Hindlimb muscle (tissue), 1 donor: ENCODE data around the gene CCNB2. TPM values are rescaled to one million over a fixed set of nuclear protein-coding genes. Genes with fewer than 3 reads are reported as not detected.
"Not testable (repeated sequence)": the region's sequence is repeated elsewhere in the genome, so short reads cannot be mapped to it uniquely, and the experiment has no call there.

Source experiments
- DNase-seq: peaks from one replicate; pipeline ENCODE4 v3.0.0-alpha.2; 2013
- polyA plus RNA-seq: library from polyadenylated mRNA; unstranded; fragments of 120-200 nt; gene quantifications from one replicate; pipeline ENCODE4 v1.2.1, GENCODE V29; 2013; ENCODE audit not compliant: insufficient read length

CCNB2 gene
- 14.0 TPM for polyA plus RNA-seq

DNA sequence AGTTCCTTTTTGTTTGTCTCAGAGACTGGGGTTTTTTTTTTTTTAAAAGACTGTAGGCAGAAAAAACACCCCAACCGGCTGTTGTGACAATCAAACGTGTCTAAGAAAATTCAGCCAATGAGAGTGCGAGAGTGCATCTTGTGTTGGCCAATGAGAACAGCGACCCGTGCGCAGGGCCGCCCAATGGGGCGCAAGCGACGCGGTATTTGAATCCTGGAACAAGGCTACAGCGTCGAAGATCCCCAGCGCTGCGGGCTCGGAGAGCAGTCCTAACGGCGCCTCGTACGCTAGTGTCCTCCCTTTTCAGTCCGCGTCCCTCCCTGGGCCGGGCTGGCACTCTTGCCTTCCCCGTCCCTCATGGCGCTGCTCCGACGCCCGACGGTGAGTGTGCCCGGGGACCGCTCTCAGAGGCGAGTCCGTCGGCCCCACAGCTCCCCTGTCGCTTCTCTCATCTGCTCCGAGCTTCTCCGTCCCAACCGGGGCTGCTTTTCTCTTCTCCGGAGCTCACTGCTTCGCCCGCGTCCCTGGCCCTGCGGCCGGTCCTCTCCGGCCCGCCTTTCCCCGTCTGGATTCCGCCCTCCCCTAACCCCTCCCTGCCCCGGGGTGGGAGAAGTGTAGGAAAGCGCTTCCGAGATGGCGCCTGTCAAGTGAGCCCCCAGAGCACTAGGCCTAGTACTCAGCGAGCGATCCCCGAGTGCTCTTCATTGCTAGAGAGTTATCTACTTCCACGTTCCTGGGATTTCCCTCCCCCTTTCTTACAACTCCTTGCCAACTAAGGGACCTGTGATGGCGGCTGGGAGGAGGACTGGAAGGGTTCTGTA is at the start of gene CCNB2:
Gene CCNB2 (plus strand): TSS at position 235 of the 821 bp plus-strand sequence. CDS start 123 bp downstream, at position 358.
- DNase-seq, result peak; percentile 93

DNA sequence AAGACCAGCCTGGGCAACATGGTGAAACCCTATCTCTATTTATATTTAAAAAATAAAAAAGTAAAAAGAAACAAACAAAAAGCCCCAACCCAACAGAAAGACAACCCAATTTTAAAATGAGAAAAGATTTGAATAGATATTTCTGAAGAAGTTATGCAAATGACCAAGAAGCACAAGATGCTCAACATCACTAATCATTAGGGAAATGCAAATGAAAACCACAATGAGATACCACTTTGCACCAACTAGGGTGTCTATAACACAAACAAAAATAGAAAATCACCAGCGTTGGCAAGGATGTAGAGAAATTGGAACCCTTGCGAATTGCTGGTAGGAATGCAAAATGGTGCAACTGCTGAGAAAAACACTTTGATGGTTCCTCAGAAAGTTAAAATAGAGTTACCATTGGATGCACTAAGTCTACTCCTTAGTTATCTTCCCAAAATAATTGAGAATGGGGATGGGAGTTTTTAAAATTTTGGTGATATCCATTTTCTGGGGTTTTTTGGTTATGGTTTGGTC is 45.8 kb upstream of the CCNB2 start:
- DNase-seq, result no peak

DNA sequence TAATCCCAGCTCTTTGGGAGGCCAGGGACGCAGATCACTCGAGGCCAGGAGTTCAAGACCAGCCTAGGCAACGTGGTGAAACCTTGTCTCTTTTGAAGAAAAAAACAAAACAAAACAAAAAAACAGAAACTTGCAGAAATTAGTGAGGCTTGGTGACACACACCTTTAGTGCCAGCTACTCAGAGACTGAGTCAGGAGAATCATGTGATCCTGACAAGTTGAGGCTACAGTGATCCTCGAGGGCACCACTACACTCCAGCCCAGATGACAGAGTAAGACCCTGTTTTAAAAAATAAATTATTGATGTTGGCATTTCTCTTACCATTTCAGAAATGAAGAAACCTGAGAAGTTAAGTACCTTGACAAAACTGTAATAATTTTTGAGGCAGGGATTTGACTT is 44.6 kb upstream of the CCNB2 start:
- DNase-seq, result no peak

DNA sequence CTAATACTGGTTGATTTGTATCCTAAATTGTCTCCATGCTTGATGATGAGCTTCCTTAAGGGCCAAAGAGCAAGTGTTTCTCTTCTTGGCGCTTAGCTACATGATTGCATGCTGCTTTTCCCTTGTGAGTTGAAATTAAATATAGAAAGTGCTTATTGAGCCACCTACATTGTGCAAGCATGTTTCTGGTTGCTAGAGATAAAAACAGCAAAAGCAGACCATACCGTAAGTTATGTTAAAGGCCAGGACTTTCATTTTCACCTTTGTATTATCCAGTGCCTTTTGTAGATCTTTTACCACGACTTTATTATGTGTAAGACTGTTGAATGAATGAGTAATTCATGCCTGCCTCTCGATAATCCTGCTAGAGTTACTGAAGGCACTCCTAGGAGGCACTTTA is 41.9 kb upstream of the CCNB2 start:
- DNase-seq, result no peak

DNA sequence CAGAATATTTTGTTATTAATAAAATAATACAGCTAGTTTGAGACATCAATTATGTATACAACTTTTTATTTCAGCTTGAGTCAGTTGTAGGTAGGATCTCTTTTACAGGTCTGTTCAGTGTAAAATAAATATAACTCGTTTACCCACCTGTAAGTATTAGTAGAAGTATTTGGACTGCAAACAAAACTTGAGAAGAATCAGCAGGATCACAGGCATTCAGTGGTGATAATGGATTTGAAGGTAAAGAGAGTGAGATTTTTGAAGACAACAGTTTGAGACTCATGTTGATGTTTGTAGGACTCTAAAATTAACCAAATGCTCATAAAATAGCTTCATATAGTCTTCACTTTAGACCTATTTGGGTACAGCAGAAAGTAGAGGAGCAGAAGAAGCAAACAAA is 35.5 kb upstream of the CCNB2 start:
- DNase-seq, result no peak

DNA sequence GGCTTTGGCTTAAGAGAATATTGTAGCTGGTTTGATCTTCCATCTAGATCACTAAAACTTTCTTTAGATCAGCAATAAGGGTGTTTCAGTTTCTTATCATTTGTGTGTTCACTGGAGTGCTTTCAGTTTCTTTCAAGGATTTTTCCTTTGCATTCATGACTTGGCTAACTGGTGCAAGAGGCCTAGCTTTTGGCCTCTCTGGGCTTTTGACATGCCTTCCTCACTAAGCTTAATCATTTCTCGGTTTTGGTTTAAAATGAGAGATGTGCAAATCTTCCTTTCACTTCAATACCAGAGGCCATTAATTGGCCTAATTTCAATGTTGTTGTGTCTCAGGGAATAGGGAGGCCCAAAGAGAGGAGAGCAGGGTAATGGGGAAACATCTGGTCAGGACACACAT is 30.3 kb upstream of the CCNB2 start:
- no peak for DNase-seq

DNA sequence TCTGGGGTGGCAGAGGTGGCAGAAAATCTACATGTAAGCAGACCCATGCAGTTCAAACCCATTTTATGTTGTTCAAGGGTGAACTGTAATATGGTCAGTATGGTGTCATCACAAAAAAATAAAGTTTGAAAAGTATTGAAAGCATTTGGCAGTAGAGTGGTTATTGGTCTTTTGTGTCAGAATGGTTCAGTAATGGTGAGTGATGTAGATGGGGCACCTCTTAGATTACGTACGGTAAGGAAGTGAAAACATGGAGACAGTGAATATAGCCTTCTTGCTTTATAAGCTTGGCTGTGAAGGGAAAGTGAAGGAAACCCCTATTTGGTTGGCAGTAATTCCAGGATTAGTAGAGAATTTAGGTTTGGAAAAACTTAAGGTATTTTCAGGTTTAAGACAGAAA is 17.2 kb upstream of the CCNB2 start:
- no peak for DNase-seq

DNA sequence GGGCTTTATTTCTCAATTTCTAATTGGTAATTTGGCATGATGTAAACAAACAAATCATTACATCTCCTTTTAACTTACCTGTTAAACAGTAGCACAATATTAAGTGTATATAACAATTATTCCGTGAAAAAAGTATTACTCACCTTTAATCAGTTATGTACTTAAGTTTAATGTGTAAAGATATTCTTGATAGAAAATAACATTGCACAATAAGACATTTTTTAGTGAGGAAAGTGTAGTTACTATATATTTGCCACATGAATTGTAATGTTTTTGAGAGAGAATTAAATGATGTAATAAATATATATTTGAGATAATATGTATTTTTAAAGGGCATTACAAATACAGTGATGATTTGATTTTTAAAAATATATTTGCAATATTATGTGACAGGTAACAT is 10.9 kb upstream of the CCNB2 start:
- no peak for DNase-seq

DNA sequence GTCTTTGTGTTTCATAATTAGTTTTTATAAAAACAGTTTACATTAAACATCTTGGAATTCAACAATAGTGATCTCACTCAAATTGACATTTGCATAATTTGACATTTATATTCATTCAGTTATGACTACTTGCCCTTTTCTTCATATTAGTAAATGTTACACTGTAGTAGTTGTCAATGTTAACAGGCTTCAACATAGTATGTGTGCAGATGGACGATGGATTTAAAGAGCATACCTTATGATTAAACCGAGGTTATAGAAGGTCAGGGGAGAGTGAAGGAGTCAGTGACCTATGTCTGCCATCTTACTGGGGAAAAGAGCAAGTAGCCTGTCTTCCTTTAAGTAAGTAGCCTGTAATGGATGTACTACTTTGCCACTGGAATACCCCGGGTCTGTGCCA is 8.5 kb upstream of the CCNB2 start:
- no peak for DNase-seq

DNA sequence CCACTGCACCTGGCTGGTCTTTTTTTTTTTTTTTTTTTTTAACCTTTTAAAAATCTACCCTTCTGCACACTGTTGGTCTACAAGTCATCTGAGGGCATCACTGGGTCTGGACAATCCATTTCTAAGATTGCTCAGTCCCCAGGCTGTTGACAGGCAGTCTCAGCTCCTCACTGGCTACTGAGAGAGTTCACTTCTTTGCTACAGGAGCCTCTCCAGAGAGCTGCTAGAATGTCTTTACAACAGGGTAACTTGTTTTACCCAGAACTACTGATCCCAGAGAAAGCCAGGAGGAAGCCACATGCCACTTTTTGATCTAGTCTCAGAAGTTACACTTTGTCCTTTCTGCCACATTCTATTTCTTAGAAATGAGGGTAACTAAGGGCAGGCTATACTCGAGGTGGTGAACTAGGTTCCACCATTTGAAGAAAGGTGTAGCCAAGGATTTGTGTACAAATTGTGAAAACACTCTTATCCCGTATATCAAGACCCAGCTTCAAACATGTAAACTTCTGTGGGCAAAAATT is 5.7 kb upstream of the CCNB2 start:
- no peak for DNase-seq

DNA sequence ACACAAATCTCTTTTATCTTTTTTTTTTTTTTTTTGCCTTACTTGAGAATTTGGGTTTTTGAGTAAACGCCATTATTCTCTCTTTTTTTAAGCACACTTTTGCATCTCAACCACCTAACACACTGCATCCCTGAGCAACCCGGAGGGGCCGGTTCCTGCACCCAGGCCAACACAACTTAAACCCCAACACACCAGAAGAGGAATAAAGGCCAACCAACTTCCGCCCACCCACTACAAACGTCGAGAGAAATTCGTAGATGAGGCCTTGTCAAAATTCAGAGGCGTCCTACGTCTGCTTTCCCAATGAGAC is 389 bp upstream of the CCNB2 start:
- no peak for DNase-seq

DNA sequence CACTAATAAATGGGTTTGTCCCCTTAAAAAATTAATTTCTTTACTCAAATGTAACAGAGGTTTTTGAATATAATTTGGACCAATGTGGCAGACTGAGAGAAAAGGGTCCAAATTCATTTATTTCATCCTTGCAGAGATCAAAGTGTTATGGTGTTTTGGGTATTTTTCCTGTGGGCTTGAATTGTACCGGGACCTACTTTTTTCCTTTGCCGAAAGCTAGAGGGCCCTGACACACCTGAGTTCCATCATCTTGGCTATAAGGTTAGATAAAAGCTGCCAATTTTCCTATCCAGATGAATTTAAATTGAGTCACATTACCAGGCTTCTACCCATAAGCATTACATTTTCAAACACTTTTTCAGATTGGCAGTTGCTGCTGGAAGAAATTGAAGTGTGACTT is 908 bp downstream of the CCNB2 start:
- peak; percentile 22 for DNase-seq

DNA sequence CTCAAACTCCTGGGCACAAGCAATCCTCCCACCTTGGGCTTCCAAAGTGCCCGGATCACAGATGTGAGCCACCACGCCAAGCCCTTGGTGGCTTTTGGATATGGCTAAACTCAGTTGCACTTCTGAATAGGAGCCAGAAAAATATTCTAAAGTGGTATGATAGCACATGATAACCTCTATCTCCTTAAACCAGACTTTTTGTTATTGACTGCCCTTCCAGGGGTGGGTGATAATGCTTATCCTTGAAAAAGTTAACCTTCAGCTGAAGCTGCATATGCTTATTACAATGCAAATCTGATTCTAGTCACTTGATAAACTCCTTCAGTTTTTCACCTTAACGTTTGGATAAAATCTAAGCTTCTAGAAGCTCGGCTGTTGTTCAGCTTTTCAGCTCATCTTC is 6.3 kb downstream of the CCNB2 start:
- DNase-seq, result no peak

DNA sequence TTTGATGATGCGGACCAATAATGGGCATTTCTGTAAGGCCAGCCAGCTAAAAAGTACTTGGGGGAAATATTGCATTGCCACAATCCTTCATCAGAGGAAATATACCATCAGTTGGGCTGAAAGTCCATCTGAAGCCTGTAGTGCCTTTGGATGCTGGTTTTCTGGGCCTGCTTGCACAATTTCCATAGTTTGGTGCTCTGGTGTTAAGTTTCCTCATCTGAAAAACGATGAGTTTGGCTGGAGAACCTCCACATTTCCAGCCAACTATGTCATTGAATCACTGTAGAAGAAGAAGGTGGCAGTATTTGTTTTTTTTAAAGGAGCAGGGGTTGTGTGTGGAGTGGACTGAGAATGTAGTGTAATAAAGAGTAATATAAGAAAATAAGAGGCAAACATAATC is 10.1 kb downstream of the CCNB2 start:
- no peak for DNase-seq

DNA sequence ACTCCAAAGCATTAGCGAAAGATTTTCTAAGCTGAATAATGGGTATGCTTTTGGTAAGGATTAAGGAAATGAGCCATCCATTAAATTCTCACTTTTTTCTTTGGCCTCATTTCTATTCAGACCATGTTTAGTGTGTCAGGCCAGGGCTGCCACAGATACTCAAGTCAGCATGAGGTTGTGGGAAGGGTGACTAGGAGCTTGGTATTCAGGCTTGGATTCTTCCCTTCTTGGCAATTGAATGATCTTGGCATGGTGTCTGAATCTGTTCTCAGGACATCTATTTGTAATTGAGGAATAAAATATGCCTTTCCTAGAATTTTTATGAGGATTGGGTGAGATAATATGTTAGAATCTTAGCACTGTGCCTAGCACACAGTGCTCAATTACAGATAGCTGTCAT is 11.2 kb downstream of the CCNB2 start:
- no peak for DNase-seq

DNA sequence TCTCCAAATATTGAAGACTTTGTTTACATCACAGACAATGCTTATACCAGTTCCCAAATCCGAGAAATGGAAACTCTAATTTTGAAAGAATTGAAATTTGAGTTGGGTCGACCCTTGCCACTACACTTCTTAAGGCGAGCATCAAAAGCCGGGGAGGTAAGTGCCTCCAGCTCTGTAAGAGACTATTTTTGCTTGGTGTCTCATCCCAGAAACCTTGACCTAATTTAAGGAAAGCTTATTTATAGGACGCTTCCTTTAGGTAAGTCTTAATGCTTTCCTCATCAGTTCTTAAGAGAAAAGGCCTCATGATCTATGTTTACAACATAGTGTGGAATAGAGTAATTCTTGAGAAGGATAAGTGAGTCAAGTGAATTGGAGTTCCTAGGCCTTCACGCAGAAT is 11.8 kb downstream of the CCNB2 start:
- DNase-seq, result no peak

DNA sequence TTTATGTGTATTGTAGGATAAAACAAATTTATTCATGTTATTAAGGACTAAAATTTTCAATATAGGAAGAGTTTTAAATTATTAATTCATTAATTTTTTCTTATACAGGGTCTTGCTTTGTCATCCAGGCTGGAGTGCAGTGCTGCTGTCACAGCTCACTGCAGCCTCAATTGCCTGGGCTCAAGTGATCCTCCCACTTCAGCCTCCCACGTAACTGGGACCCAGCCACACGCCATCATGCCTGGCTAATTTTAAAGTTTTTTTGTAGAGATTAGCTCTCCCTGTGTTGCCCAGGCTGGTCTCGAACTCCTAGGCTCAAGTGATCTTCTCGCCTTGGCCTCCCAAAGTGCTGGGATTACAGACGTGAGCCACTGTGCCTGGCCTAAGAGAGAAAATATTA is 14.7 kb downstream of the CCNB2 start:
- DNase-seq, result no peak

DNA sequence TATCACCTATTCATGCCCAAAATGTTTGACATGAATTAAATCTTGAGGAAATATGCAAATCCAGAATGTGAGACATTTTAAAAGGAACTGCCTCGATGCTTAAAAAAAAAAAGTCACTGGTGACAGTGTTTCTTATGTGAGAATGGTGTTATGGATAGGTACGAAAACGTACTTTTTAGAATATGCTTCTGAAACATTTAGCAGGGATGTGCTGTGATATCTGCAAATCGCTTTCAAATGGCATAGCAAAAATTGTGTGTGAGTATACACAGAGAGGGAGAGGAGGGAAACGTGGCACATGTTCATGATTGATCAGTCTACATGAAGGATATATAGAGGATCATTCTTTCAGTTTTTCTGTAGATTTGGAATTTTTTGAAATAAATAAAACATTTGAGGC is 16.0 kb downstream of the CCNB2 start:
- DNase-seq, result no peak

DNA sequence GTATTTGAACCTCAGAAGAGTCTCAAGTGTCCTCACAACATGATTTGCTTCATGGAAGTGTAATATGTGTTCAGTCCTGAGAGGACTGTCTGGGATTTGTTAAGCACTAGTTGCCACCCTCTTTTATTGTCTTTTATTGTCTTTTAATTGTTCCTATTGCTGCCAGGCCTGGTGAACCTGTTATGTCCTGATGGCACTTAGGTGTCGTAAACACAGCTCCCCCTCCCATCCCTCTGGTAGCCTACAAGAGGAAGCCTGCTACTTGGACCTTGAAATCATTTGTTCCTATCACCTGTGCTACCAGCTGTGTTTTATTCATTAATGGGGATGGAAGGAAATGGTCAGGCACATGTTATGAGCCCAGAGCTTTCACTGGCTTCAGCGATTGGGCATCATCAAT is 19.3 kb downstream of the CCNB2 start:
- DNase-seq, result no peak

DNA sequence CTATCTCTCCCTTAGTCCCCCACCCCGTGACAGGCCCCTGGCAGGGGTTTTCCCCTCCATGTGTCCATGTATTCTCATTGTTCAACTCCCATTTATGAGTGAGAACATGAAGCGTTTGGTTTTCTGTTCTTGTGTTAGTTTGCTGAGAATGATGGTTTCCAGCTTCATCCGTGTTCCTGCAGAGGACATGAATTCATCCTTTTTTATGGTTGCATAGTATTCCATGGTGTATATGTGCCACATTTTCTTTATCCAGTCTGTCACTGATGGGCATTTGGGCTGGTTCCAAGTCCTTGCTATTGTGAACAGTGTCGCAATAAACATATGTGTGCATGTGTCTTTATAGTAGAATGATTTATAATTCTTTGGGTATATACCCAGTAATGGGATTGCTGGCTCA is 20.7 kb downstream of the CCNB2 start:
- DNase-seq, result not testable (repeated sequence)

DNA sequence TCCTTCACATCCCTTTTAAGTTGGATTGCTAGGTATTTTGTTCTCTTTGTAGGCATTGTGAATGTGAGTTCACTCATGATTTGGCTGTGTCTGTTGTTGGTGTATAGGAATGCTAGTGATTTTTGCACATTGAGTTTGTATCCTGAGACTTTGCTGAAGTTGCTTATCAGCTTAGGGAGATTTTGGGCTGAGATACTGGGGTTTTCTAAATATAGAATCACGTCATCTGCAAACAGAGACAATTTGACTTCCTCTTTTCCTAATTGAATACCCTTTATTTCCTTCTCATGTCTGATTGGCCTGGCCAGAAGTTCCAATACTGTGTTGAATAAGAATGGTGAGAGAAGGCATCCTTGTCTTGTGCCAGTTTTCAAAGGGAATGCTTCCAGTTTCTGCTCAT is 22.3 kb downstream of the CCNB2 start:
- not testable (repeated sequence) for DNase-seq

DNA sequence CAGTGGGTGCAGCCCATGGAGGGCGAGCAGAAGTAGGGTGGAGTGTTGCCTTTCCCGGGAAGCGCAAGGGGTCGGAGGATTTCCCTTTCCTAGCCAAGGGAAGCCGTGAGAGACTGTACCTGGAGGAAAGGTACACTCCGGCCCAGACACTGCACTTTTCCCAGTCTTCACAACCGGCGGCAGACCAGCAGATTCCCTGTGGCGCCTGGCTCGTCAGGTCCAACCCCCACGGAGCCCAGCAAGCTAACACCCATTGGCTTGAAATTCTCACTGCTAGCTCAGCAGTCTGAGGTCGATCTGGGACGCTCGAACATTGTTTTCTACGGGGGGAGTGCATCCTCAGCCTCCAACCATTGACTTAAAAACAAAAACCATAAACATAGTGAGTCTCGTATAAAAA is 26.5 kb downstream of the CCNB2 start:
- DNase-seq, result no peak

DNA sequence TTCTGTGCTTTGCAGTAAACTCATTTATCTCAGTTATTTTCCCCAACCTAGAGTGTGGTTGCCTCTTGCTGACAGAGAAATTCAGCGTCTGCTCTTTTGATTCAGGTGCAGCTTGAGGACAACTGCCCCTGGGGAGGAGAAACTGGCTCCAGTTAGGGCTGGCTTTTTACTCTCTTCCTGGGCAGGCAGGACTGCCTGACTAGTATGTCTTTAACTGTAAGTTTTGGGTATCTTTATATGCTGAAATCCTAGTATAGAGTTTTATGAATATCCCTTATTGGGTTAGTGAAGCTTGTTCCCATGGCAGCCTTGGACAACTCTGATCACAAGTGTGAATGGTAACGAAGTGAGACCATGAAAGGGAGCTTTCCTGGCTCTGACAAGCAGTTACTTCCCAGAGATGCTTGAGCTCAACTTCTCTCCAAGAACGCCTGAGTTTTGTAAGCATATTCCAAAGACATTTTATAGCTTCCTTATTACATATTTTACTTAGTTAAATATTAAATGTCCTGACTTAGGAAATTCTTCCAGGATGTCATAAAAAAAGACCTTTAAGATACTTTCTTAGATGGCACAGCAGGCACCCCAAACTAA is 27.1 kb downstream of the CCNB2 start:
- DNase-seq, result peak; percentile 46

DNA sequence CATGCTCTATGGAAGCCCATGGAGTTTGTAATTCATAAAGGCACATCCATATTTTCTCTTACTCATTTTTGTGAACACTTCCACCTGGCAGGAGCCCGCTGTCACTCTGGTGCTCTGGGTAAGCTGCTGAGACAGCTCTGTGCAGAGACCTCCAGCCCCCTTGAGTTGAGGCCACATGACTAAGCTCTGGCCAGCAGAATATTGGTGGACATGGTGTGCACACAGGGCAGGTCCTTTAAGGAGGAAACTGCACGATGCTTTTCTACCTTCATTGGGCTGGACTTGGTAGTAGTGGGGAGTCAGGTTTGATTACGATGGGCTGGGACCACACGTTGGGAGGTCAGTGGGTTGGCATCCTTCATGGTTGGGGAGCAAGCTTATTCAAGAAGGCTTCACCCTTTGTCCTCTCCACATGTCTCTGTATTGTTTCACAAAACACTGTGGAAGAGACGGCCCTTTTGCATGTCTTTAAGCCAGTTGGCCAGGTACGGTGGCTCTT is 29.0 kb downstream of the CCNB2 start:
- no peak for DNase-seq
